ENCODE results near the gene SLC8A1.

Gene SLC8A1

GRCh38 chr2:40131081-40131704, 320.7 kb downstream of the SLC8A1 start:
- DNase-seq (ENCODE audit: low spot score in 2 of 2) (no peak), ATAC-seq (replicated peaks; ENCODE audit: extremely low read depth, poor library complexity, severe bottlenecking) (no peak)
- no peaks in the 10 kb centered on the region for H3K4me1 Mint-ChIP-seq
- H3K27me3 Mint-ChIP-seq, result no peaks in the 10 kb centered on the region
- no peak overlapping the region for H3K27ac Mint-ChIP-seq (ENCODE audit: low read depth)
- H3K4me3 Mint-ChIP-seq, result no peak overlapping the region
- no peaks in the 10 kb centered on the region for H3K9me3 Mint-ChIP-seq
- H3K36me3 Mint-ChIP-seq (ENCODE audit: insufficient read depth), result peaks cover 1% of the 10 kb centered on the region

GRCh38 chr2:40130251-40130994, 321.5 kb downstream of the SLC8A1 start:
- Mint-ChIP-seq H3K27ac (ENCODE audit: low read depth) (no peak overlapping the region), H3K36me3 (ENCODE audit: insufficient read depth) (peaks cover 1% of the 10 kb centered on the region), H3K27me3 (no peaks in the 10 kb centered on the region), H3K4me3 (no peak overlapping the region), H3K9me3 (no peaks in the 10 kb centered on the region), H3K4me1 (no peaks in the 10 kb centered on the region)
- DNase-seq (ENCODE audit: low spot score in 2 of 2) (no peak), ATAC-seq (replicated peaks; ENCODE audit: extremely low read depth, poor library complexity, severe bottlenecking) (no peak)

- Mint-ChIP-seq H3K27ac (ENCODE audit: low read depth) (no peak overlapping the region), H3K27me3 (no peaks in the 10 kb centered on the region), H3K4me1 (no peaks in the 10 kb centered on the region), H3K4me3 (no peak overlapping the region), H3K36me3 (ENCODE audit: insufficient read depth) (peaks cover 3% of the 10 kb centered on the region), H3K9me3 (no peaks in the 10 kb centered on the region)
- ATAC-seq (replicated peaks; ENCODE audit: extremely low read depth, poor library complexity, severe bottlenecking) (no peak), DNase-seq (ENCODE audit: low spot score in 2 of 2) (no peak)
These were observed 322.2 kb downstream of the SLC8A1 start for GRCh38 chr2:40129725-40130124.

GRCh38 chr2:40128796-40129195, 323.1 kb downstream of the SLC8A1 start:
- H3K4me3 Mint-ChIP-seq, result no peak overlapping the region
- H3K27me3 Mint-ChIP-seq, result no peaks in the 10 kb centered on the region
- ATAC-seq (replicated peaks; ENCODE audit: extremely low read depth, poor library complexity, severe bottlenecking) (no peak), DNase-seq (ENCODE audit: low spot score in 2 of 2) (no peak)
- no peaks in the 10 kb centered on the region for H3K9me3 Mint-ChIP-seq
- H3K4me1 Mint-ChIP-seq, result no peaks in the 10 kb centered on the region
- no peak overlapping the region for H3K27ac Mint-ChIP-seq (ENCODE audit: low read depth)
- H3K36me3 Mint-ChIP-seq (ENCODE audit: insufficient read depth), result peaks cover 2% of the 10 kb centered on the region

- Mint-ChIP-seq H3K9me3 (no peaks in the 10 kb centered on the region), H3K27me3 (no peaks in the 10 kb centered on the region), H3K4me3 (no peak overlapping the region), H3K4me1 (no peaks in the 10 kb centered on the region), H3K36me3 (ENCODE audit: insufficient read depth) (peaks cover 2% of the 10 kb centered on the region), H3K27ac (ENCODE audit: low read depth) (no peak overlapping the region)
- no peak for ATAC-seq (replicated peaks; ENCODE audit: extremely low read depth, poor library complexity, severe bottlenecking)
- DNase-seq (ENCODE audit: low spot score in 2 of 2), result no peak
These were observed 323.9 kb downstream of the SLC8A1 start for GRCh38 chr2:40127890-40128557.

- ATAC-seq (replicated peaks; ENCODE audit: extremely low read depth, poor library complexity, severe bottlenecking) (no peak), DNase-seq (ENCODE audit: low spot score in 2 of 2) (no peak)
- Mint-ChIP-seq H3K27ac (ENCODE audit: low read depth) (no peak overlapping the region), H3K9me3 (no peaks in the 10 kb centered on the region), H3K36me3 (ENCODE audit: insufficient read depth) (peaks cover 2% of the 10 kb centered on the region), H3K4me1 (no peaks in the 10 kb centered on the region), H3K4me3 (no peak overlapping the region), H3K27me3 (no peaks in the 10 kb centered on the region)
These were observed 324.7 kb downstream of the SLC8A1 start for GRCh38 chr2:40127146-40127545.

GRCh38 chr2:40126006-40126405, 325.9 kb downstream of the SLC8A1 start:
- DNase-seq (ENCODE audit: low spot score in 2 of 2) (no peak), ATAC-seq (replicated peaks; ENCODE audit: extremely low read depth, poor library complexity, severe bottlenecking) (no peak)
- H3K4me1 Mint-ChIP-seq, result no peaks in the 10 kb centered on the region
- H3K4me3 Mint-ChIP-seq, result no peak overlapping the region
- no peak overlapping the region for H3K27ac Mint-ChIP-seq (ENCODE audit: low read depth)
- H3K9me3 Mint-ChIP-seq, result no peaks in the 10 kb centered on the region
- H3K27me3 Mint-ChIP-seq, result no peaks in the 10 kb centered on the region
- peaks cover 2% of the 10 kb centered on the region for H3K36me3 Mint-ChIP-seq (ENCODE audit: insufficient read depth)

GRCh38 chr2:40123746-40124145, 328.1 kb downstream of the SLC8A1 start:
- Mint-ChIP-seq H3K9me3 (no peaks in the 10 kb centered on the region), H3K27me3 (no peaks in the 10 kb centered on the region), H3K4me3 (no peak overlapping the region), H3K36me3 (ENCODE audit: insufficient read depth) (peaks cover 2% of the 10 kb centered on the region), H3K4me1 (no peaks in the 10 kb centered on the region), H3K27ac (ENCODE audit: low read depth) (no peak overlapping the region)
- DNase-seq (ENCODE audit: low spot score in 2 of 2) (no peak), ATAC-seq (replicated peaks; ENCODE audit: extremely low read depth, poor library complexity, severe bottlenecking) (no peak)

- Mint-ChIP-seq H3K27ac (ENCODE audit: low read depth) (no peak overlapping the region), H3K36me3 (ENCODE audit: insufficient read depth) (peaks cover 2% of the 10 kb centered on the region), H3K27me3 (no peaks in the 10 kb centered on the region), H3K9me3 (no peaks in the 10 kb centered on the region), H3K4me3 (no peak overlapping the region), H3K4me1 (no peaks in the 10 kb centered on the region)
- DNase-seq (ENCODE audit: low spot score in 2 of 2) (no peak), ATAC-seq (replicated peaks; ENCODE audit: extremely low read depth, poor library complexity, severe bottlenecking) (no peak)
These were observed 328.6 kb downstream of the SLC8A1 start for GRCh38 chr2:40123326-40123725.

- no peak for DNase-seq (ENCODE audit: low spot score in 2 of 2)
- Mint-ChIP-seq H3K9me3 (no peaks in the 10 kb centered on the region), H3K4me1 (no peaks in the 10 kb centered on the region), H3K27me3 (no peaks in the 10 kb centered on the region), H3K36me3 (ENCODE audit: insufficient read depth) (peaks cover 2% of the 10 kb centered on the region), H3K4me3 (no peak overlapping the region), H3K27ac (ENCODE audit: low read depth) (no peak overlapping the region)
- no peak for ATAC-seq (replicated peaks; ENCODE audit: extremely low read depth, poor library complexity, severe bottlenecking)
These were observed 330.9 kb downstream of the SLC8A1 start for GRCh38 chr2:40120957-40121356.

- Mint-ChIP-seq H3K36me3 (ENCODE audit: insufficient read depth) (no peaks in the 10 kb centered on the region), H3K4me1 (no peaks in the 10 kb centered on the region), H3K27me3 (no peaks in the 10 kb centered on the region), H3K9me3 (no peaks in the 10 kb centered on the region), H3K4me3 (no peak overlapping the region), H3K27ac (ENCODE audit: low read depth) (no peak overlapping the region)
- no peak for DNase-seq (ENCODE audit: low spot score in 2 of 2)
- no peak for ATAC-seq (replicated peaks; ENCODE audit: extremely low read depth, poor library complexity, severe bottlenecking)
These were observed 331.9 kb downstream of the SLC8A1 start for GRCh38 chr2:40120026-40120425.

GRCh38 chr2:40118622-40119021, 333.3 kb downstream of the SLC8A1 start:
- no peaks in the 10 kb centered on the region for H3K4me1 Mint-ChIP-seq
- H3K27ac Mint-ChIP-seq (ENCODE audit: low read depth), result no peak overlapping the region
- no peak for ATAC-seq (replicated peaks; ENCODE audit: extremely low read depth, poor library complexity, severe bottlenecking)
- no peak for DNase-seq (ENCODE audit: low spot score in 2 of 2)
- no peak overlapping the region for H3K4me3 Mint-ChIP-seq
- no peaks in the 10 kb centered on the region for H3K27me3 Mint-ChIP-seq
- no peaks in the 10 kb centered on the region for H3K36me3 Mint-ChIP-seq (ENCODE audit: insufficient read depth)
- no peaks in the 10 kb centered on the region for H3K9me3 Mint-ChIP-seq

GRCh38 chr2:40115894-40116293, 336.0 kb downstream of the SLC8A1 start:
- H3K9me3 Mint-ChIP-seq, result no peaks in the 10 kb centered on the region
- DNase-seq (ENCODE audit: low spot score in 2 of 2) (no peak), ATAC-seq (replicated peaks; ENCODE audit: extremely low read depth, poor library complexity, severe bottlenecking) (no peak)
- H3K4me3 Mint-ChIP-seq, result no peak overlapping the region
- H3K27me3 Mint-ChIP-seq, result no peaks in the 10 kb centered on the region
- no peaks in the 10 kb centered on the region for H3K4me1 Mint-ChIP-seq
- H3K36me3 Mint-ChIP-seq (ENCODE audit: insufficient read depth), result no peaks in the 10 kb centered on the region
- H3K27ac Mint-ChIP-seq (ENCODE audit: low read depth), result no peak overlapping the region
